Mucosa of rectum (tissue), 2 donors: Measurements from ENCODE around the gene BDH1.
"Not testable (repeated sequence)": the region's sequence is repeated elsewhere in the genome, so short reads cannot be mapped to it uniquely, and the experiment has no call there.

Source experiments
- H3K27ac ChIP-seq, 2 donors: one replicate each; pipeline ENCODE4 v1.7.0; 2013; ENCODE audit warnings: inconsistent platforms in 2 of 2, low read depth in 2 of 2, low read length in 2 of 2
- H3K27me3 ChIP-seq, 2 donors: one replicate each; pipeline ENCODE4 v1.7.0; 2013; ENCODE audit warnings: low read length in 2 of 2; ENCODE audit not compliant: control insufficient read depth in 2 of 2, insufficient read depth in 2 of 2
- H3K36me3 ChIP-seq, 2 donors: one replicate each; pipeline ENCODE4 v1.7.0; 2013; ENCODE audit warnings: low read length in 2 of 2; ENCODE audit not compliant: control insufficient read depth in 2 of 2, insufficient read depth in 2 of 2
- H3K4me1 ChIP-seq, 2 donors: one replicate each; pipeline ENCODE4 v1.7.0; 2013; ENCODE audit warnings: low read length in 2 of 2, mild to moderate bottlenecking in 1 of 2; ENCODE audit not compliant: control insufficient read depth in 2 of 2, insufficient read depth in 2 of 2
- H3K4me3 ChIP-seq, 2 donors: one replicate each; pipeline ENCODE4 v1.7.0; 2013; ENCODE audit warnings: low read length in 2 of 2
- H3K9ac ChIP-seq, 2 donors: one replicate each; pipeline ENCODE4 v1.7.0; 2013; ENCODE audit warnings: low read length in 2 of 2, low read depth in 1 of 2, mild to moderate bottlenecking in 1 of 2
- H3K9me3 ChIP-seq, 2 donors: one replicate each; pipeline ENCODE4 v1.7.0; 2013; ENCODE audit warnings: low read length in 2 of 2; ENCODE audit not compliant: control insufficient read depth in 2 of 2
- donor health status: healthy.
- donor health status: Normal muscosa, but diverticular disease.

BDH1 gene

GRCh38 chr3:197490098-197491058 lies 65.4 kb downstream of the BDH1 start:
- Histone ChIP-seq H3K4me3 (no peak overlapping the region), H3K9ac (no peak overlapping the region), H3K27me3 (no peaks in the 10 kb centered on the region), H3K27ac (no peak overlapping the region), H3K36me3 (no peaks in the 10 kb centered on the region), H3K9me3 (no peaks in the 10 kb centered on the region), H3K4me1 (peaks cover 16 to 27% of the 10 kb centered on the region in 2 donors)

- no peak overlapping the region for H3K27ac ChIP-seq
- H3K9me3 ChIP-seq, result no peaks in the 10 kb centered on the region
- peaks cover 3 to 4% of the 10 kb centered on the region in 2 donors for H3K4me1 ChIP-seq
- H3K4me3 ChIP-seq, result no peak overlapping the region
- H3K27me3 ChIP-seq, result no peaks in the 10 kb centered on the region
- no peak overlapping the region for H3K9ac ChIP-seq
- no peaks in the 10 kb centered on the region for H3K36me3 ChIP-seq
Measured at GRCh38 chr3:197487911-197488391, 67.8 kb downstream of the BDH1 start.

- Histone ChIP-seq H3K9me3 (no peaks in the 10 kb centered on the region), H3K27ac (no peak overlapping the region), H3K4me1 (peaks cover 3 to 4% of the 10 kb centered on the region in 2 donors), H3K4me3 (no peak overlapping the region), H3K36me3 (no peaks in the 10 kb centered on the region), H3K9ac (no peak overlapping the region), H3K27me3 (no peaks in the 10 kb centered on the region)
Measured at GRCh38 chr3:197486861-197487260, 68.9 kb downstream of the BDH1 start.

GRCh38 chr3:197485143-197485542 lies 70.6 kb downstream of the BDH1 start:
- Histone ChIP-seq H3K27ac (no peak overlapping the region), H3K4me3 (no peak overlapping the region), H3K4me1 (peaks cover 1 to 2% of the 10 kb centered on the region in 2 donors), H3K36me3 (no peaks in the 10 kb centered on the region), H3K27me3 (no peaks in the 10 kb centered on the region), H3K9ac (no peak overlapping the region), H3K9me3 (no peaks in the 10 kb centered on the region)

- Histone ChIP-seq H3K4me1 (no peaks in the 10 kb centered on the region), H3K9ac (no peak overlapping the region), H3K9me3 (no peaks in the 10 kb centered on the region), H3K27ac (no peak overlapping the region), H3K36me3 (no peaks in the 10 kb centered on the region), H3K4me3 (no peak overlapping the region), H3K27me3 (no peaks in the 10 kb centered on the region)
Measured at GRCh38 chr3:197484204-197484901, 71.4 kb downstream of the BDH1 start.

GRCh38 chr3:197482001-197482400 lies 73.8 kb downstream of the BDH1 start:
- Histone ChIP-seq H3K4me1 (peaks cover 0 to 4% of the 10 kb centered on the region in 2 donors), H3K4me3 (no peak overlapping the region), H3K36me3 (no peaks in the 10 kb centered on the region), H3K9me3 (no peaks in the 10 kb centered on the region), H3K27me3 (no peaks in the 10 kb centered on the region), H3K27ac (no peak overlapping the region), H3K9ac (no peak overlapping the region)

- H3K9me3 ChIP-seq, result no peaks in the 10 kb centered on the region
- peaks cover 0 to 4% of the 10 kb centered on the region in 2 donors for H3K4me1 ChIP-seq
- no peak overlapping the region for H3K9ac ChIP-seq
- no peaks in the 10 kb centered on the region for H3K36me3 ChIP-seq
- H3K27me3 ChIP-seq, result no peaks in the 10 kb centered on the region
- no peak overlapping the region for H3K27ac ChIP-seq
- no peak overlapping the region for H3K4me3 ChIP-seq
Measured at GRCh38 chr3:197480320-197480719, 75.4 kb downstream of the BDH1 start.

- Histone ChIP-seq H3K36me3 (no peaks in the 10 kb centered on the region), H3K9ac (no peak overlapping the region), H3K4me1 (peaks cover 0 to 4% of the 10 kb centered on the region in 2 donors), H3K27ac (peak overlapping the region; percentile 16 to 54), H3K9me3 (no peaks in the 10 kb centered on the region), H3K27me3 (no peaks in the 10 kb centered on the region), H3K4me3 (no peak overlapping the region)
Measured at GRCh38 chr3:197478746-197479668, 76.8 kb downstream of the BDH1 start.

- H3K36me3 ChIP-seq, H3K9me3 ChIP-seq, H3K27ac ChIP-seq, H3K4me3 ChIP-seq, H3K27me3 ChIP-seq, H3K9ac ChIP-seq, H3K4me1 ChIP-seq: not testable (repeated sequence)
Measured at GRCh38 chr3:197477816-197478215, 78.0 kb downstream of the BDH1 start.
